Measurements from ENCODE around the gene TRABD2B. TPM values are rescaled to one million over a fixed set of nuclear protein-coding genes. Genes with fewer than 3 reads are reported as not detected.

Gene TRABD2B
- total RNA-seq, 4 donors from 2014 or later = 0.63 to 3.1 (median 1.7) TPM

DNA sequence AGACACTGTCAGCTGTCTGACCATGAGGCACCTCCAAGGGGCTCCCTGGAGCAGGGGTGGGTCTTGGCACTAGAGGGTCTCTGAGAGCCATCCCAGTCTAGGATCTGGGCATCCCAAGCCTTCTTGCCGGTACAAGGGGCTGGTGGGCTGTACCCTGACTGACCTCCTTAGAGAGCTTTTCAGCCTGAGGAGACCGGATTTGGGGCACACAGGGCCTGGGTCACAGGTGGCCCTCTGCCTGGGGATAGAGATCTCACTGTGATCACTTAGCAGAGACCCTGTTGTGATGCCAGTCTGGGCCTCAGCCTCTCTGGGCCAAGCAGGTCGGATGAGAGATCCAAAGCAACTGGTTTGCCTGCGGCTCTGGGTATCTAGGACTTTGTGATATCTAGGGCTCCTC lies 227.2 kb downstream of the TRABD2B start:
- WGBS, 2 donors = 85 to 92% methylated on average over 3 to 4 of the region's 4 CpGs
- DNase-seq (ENCODE audit: low spot score in 2 of 2) = no peak
- intact Hi-C loops (cut with DNase I; ENCODE audit: low total_unique reads) = no loop called here

DNA sequence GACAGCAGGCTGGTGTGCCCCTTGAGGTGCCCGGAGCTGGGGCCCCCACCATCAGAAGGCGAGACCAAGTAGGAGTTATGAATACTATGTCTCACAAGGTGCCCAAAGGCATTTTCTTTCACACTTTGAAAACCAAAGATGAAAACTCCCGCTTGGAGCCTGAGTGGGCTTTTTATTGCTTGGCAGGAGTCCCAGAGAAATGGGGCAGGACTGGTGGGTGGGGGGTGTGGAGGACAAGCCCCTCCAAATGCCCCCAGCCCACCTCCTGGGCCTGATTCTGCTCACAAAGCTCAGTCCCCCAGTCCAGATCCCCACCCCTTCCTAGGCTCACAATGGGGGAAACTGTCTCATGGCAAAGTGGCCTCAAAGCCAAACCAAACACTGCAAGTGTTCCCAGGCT lies 227.9 kb downstream of the TRABD2B start:
- intact Hi-C loops (cut with DNase I; ENCODE audit: low total_unique reads) = no loop called here
- no peak for DNase-seq (ENCODE audit: low spot score in 2 of 2)
- WGBS, 2 donors = 57 to 59% methylated on average over 3 of the region's 3 CpGs
- H3K4me3 ChIP-seq (ENCODE audit: low read depth, poor library complexity, severe bottlenecking) = no peak overlapping the region
- TF ChIP-seq POLR2A (IDR thresholded peaks at IDR 0.05) = no peak
- TF ChIP-seq, protein P1, sequence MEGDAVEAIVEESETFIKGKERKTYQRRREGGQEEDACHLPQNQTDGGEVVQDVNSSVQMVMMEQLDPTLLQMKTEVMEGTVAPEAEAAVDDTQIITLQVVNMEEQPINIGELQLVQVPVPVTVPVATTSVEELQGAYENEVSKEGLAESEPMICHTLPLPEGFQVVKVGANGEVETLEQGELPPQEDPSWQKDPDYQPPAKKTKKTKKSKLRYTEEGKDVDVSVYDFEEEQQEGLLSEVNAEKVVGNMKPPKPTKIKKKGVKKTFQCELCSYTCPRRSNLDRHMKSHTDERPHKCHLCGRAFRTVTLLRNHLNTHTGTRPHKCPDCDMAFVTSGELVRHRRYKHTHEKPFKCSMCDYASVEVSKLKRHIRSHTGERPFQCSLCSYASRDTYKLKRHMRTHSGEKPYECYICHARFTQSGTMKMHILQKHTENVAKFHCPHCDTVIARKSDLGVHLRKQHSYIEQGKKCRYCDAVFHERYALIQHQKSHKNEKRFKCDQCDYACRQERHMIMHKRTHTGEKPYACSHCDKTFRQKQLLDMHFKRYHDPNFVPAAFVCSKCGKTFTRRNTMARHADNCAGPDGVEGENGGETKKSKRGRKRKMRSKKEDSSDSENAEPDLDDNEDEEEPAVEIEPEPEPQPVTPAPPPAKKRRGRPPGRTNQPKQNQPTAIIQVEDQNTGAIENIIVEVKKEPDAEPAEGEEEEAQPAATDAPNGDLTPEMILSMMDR (IDR thresholded peaks at IDR 0.05) = no peak

More for the DNA sequence above, 227.2 kb downstream of the TRABD2B start:
- no peak overlapping the region for H3K4me3 ChIP-seq (ENCODE audit: low read depth, poor library complexity, severe bottlenecking)
- TF ChIP-seq, protein P1 (IDR thresholded peaks at IDR 0.05) = no peak
- TF ChIP-seq POLR2A (IDR thresholded peaks at IDR 0.05) = no peak

DNA sequence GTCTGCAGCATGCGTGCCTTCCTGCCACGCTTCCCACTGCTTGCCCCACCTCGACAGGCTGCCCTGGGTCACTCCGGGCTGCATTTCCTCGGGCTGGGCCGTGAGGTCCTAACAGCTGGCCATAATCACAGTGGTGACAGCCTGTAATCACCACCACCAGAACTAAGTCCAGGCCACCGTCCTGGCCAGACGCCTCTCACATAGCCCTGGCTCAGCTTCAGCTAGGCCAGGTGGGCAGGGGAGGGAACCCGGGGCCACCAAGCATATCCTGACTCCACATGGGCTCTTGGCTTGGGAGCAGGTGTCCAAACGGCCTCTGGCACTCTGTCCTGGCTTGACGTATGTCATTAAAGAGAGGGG lies 229.5 kb downstream of the TRABD2B start:
- DNase-seq (ENCODE audit: low spot score in 2 of 2) = no peak
- WGBS, 2 donors = 75 to 83% methylated on average over 11 of the region's 11 CpGs
- no peak for TF ChIP-seq POLR2A (IDR thresholded peaks at IDR 0.05)
- TF ChIP-seq, protein P1 (IDR thresholded peaks at IDR 0.05) = no peak
- intact Hi-C loops (cut with DNase I; ENCODE audit: low total_unique reads) = no loop called here
- H3K4me3 ChIP-seq (ENCODE audit: low read depth, poor library complexity, severe bottlenecking) = no peak overlapping the region

DNA sequence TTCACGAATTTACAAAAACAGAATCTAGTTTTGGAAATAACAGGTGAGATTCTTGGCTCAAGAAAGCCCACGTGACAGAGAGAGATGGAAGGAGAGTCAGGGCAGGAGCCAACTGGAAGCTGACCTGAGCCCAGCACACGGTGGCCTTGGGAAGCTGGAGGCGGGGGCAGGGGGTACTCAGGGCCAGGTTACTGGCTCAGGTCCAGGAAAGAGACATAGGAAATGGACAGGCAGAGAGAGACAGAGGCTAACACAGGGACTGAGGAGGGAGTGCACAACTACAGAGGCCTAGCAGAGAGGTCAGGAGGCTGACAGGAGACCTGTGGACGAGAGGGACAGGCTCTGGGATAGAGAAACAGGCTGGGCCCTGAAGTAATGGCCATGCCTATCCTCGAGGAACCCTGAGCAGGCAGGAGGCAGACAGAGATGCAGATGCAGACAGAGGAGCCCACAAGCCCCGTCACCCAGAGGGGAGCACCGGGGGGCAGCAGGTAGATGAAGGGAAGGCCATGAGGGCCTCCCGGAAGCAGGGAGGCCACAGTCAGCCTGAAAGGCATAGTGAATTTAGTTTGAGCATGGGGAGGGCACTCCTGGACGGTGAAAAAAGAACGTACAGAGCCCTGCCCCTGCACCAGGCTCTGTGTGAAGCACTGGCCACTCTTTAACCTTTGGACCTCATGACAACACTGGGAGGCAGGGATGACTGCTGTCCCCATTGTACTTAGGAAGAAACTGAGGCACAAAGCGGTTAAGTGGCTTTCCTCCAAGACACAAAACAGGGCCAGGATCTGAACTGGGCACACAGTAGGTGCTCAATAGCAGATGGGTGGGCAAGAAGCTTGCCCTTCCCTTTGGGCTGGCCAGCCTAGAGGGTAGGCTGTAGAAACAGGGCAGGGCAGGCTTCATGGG lies 230.1 kb downstream of the TRABD2B start:
- intact Hi-C loops (cut with DNase I; ENCODE audit: low total_unique reads) = no loop called here
- no peak overlapping the region for H3K4me3 ChIP-seq (ENCODE audit: low read depth, poor library complexity, severe bottlenecking)
- DNase-seq (ENCODE audit: low spot score in 2 of 2) = no peak
- TF ChIP-seq, protein P1 (IDR thresholded peaks at IDR 0.05) = no peak
- no peak for TF ChIP-seq POLR2A (IDR thresholded peaks at IDR 0.05)
- 78 to 83% methylated on average over 12 of the region's 12 CpGs for WGBS, 2 donors

DNA sequence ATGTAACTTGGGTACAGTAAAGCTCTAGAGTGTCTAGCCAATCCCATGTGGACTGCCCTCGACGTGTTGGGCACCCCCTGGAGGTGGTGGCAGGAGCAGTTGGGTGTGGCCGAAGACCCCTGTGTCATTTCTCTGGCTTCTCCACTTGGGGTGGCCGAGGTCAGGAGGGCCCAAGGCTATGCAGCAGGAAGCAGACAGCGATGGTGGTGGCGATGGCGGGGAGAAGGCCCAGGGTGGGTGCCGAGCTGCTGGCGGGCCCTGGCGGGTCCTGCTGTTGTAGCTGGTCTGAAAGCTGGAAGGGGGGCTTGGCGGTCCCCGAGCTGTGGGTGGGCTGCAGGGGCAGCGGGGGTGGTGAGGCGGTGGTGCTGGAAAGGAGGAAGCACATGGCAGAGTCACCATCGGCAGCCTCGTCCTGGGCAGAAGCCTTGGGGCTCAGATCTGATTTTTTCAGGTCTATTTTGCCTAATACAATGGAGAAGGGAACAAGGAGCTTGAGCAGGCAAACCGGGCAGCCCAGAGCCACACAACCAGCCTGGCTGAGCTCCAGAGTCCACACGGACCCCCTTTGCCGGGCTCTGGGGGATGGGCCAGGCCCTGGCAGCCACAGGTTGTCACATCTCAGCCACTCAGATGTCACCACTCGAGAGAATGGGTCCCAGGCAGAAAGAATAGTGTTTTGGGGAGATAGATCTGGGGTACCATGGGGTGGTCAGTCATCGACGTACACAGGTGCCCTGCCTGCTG lies 231.3 kb downstream of the TRABD2B start:
- WGBS, 2 donors = 89 to 91% methylated on average over 22 of the region's 22 CpGs
- intact Hi-C loops (cut with DNase I; ENCODE audit: low total_unique reads) = no loop called here

More for the DNA sequence above, 231.3 kb downstream of the TRABD2B start:
- no peak overlapping the region for H3K4me3 ChIP-seq (ENCODE audit: low read depth, poor library complexity, severe bottlenecking)
- DNase-seq (ENCODE audit: low spot score in 2 of 2) = no peak
- TF ChIP-seq, protein P1 (IDR thresholded peaks at IDR 0.05) = no peak
- TF ChIP-seq POLR2A (IDR thresholded peaks at IDR 0.05) = no peak

All from lower leg skin (tissue), 4 donors.